ENCODE data around the gene REXO4. TPM values are rescaled to one million over a fixed set of nuclear protein-coding genes. Genes with fewer than 3 reads are reported as not detected.

The REXO4 gene
- total and polyA plus RNA-seq, 10 of the 15 experiments (the other 5 are each of a cell fraction or from before 2014, with no cell fraction given): 2.7 to 43.9 (median 30.5) TPM

DNA sequence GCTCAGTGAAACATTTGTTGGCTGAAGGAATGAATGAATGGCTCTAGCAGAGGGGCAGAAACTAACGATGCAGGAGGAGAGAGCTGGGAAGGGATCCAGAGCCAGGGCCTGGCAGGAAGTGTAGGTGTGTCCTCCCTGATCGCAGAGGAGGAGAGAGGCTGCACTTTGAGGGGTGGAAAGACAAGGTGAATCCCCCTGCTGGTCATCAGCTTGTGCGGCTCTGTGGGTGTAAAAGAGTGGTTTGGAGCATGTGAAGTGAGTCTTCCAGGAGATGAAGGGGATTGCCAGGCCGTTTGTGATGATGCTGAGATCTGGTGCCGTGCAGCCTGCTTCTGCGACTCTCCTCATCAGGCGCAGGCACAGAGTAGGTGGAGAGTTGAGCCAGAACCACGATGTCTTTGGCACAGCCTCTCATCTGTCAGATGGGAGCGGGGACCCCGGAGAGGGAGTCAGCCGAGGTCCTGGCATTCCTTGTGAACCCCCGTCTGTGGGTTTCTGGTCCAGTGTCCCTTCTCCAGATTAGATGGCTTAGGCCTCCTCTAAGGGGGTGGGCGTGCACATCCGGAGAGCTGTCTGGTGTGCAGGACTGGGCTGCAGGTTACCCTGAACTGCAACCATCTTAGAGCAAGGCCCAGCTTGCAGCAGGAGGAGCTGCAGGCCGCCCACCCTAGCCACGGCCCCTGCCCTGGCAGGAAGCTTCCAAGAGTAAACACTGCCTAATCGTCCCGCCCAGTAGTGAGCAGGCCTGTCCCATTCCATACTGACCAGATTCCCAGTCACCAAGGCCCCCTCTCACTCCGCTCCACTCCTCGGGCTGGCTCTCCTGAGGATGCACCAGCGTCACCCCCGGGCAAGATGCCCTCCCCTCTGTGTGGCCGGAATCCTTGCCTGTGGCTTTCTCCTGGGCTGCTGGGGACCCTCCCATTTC is 4.1 kb upstream of the REXO4 start, which contains the start of gene ADAMTS13 (continued):
- no peak for TF ChIP-seq PRDM15 (CRISPR knock-in tag; IDR thresholded peaks at IDR 0.05)
- TF ChIP-seq IRF5 (IDR thresholded peaks at IDR 0.05; ENCODE audit: borderline replicate concordance): no peak
- TF ChIP-seq, protein P1, sequence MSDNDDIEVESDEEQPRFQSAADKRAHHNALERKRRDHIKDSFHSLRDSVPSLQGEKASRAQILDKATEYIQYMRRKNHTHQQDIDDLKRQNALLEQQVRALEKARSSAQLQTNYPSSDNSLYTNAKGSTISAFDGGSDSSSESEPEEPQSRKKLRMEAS (IDR thresholded peaks at IDR 0.05; ENCODE audit: low read depth, low read length): no peak; the same call in 1 of the 2 replicates
- TF ChIP-seq SMAD1 (IDR thresholded peaks at IDR 0.05; ENCODE audit: low read depth, partially characterized antibody): no peak
- TF ChIP-seq ZBTB4 (CRISPR knock-in tag; IDR thresholded peaks at IDR 0.05): no peak
- TF ChIP-seq STAT1 (conservative IDR thresholded peaks at IDR 0.05): no peak
- peak; percentile 82 for TF ChIP-seq RUNX3 (IDR thresholded peaks at IDR 0.05; ENCODE audit: low read length)
- TF ChIP-seq ZNF687 (IDR thresholded peaks at IDR 0.05): peak; percentile 78
- TF ChIP-seq NRF1 (conservative IDR thresholded peaks at IDR 0.05; ENCODE audit: low read depth, low read length): no peak
- no peak for TF ChIP-seq TAF1 (IDR thresholded peaks at IDR 0.05; ENCODE audit: borderline replicate concordance, low read depth, low read length)
- 0 out of 2 replicates have a peak, but pooled peaks have one; percentile 9 for TF ChIP-seq NR2F1 (conservative IDR thresholded peaks at IDR 0.05)
- peak; percentile 76 for TF ChIP-seq CREB1 (IDR thresholded peaks at IDR 0.05; ENCODE audit: low read depth)
- TF ChIP-seq PAX5 (IDR thresholded peaks at IDR 0.05; ENCODE audit: borderline replicate concordance, low read depth, low read length): peak; percentile 37; the same call in 1 of the 2 replicates
- TF ChIP-seq ZZZ3 (IDR thresholded peaks at IDR 0.05; ENCODE audit: control insufficient read depth, insufficient read length, low read depth): no peak
- peak; percentile 32; the same call in 1 of the 2 replicates for TF ChIP-seq LARP7 (IDR thresholded peaks at IDR 0.05)
- no peak for TF ChIP-seq SUZ12 (IDR thresholded peaks at IDR 0.05; ENCODE audit: unreplicated experiment)

All from GM12878 (cell line).